Thyroid gland (tissue), 4 donors: ENCODE data around the gene MPZL2. TPM values are rescaled to one million over a fixed set of nuclear protein-coding genes. Genes with fewer than 3 reads are reported as not detected.

Source experiments
- DNase-seq, 2 donors: peaks; one replicate each; pipeline ENCODE4 v3.0.0-alpha.2; 2019
- H3K27ac ChIP-seq, 3 donors: fragments of 200-600 bp; sonication (generic); 1 replicate in 2 of 3; 2 replicates in 1 of 3; pipeline ENCODE4 v1.5.1; 2016 to 2019; ENCODE audit warnings: mild to moderate bottlenecking in 1 of 3, moderate library complexity in 1 of 3
- H3K27me3 ChIP-seq: fragments of 200-600 bp; sonication (generic); one replicate; pipeline ENCODE4 v1.5.1; 2019
- H3K36me3 ChIP-seq, 2 donors: fragments of 200-600 bp; sonication (generic); one replicate each; pipeline ENCODE4 v1.5.1; 2016 to 2019
- H3K4me1 ChIP-seq, 2 donors: fragments of 200-600 bp; sonication (generic); one replicate each; pipeline ENCODE4 v1.5.1; 2017 to 2019
- H3K4me3 ChIP-seq, 3 donors: fragments of 200-600 bp; sonication (generic); replicated peaks in 1 of 3; 1 replicate in 2 of 3; 2 replicates in 1 of 3; pipeline ENCODE4 v1.5.1; 2016; ENCODE audit warnings: mild to moderate bottlenecking in 1 of 3
- H3K9me3 ChIP-seq: fragments of 200-600 bp; sonication (generic); one replicate; pipeline ENCODE4 v1.5.1; 2017
- CTCF ChIP-seq, 6 experiments: fragments of 200-600 bp in 3 of 6; fragments of 450-650 bp in 3 of 6; sonication (generic) in 3 of 6; IDR thresholded peaks; one replicate each; pipeline ENCODE4 v1.5.1; 2016 to 2019; ENCODE audit warnings: antibody characterized with exemption in 6 of 6, mild to moderate bottlenecking in 2 of 6, inconsistent platforms in 1 of 6, moderate library complexity in 1 of 6
- POLR2A ChIP-seq, 2 donors: fragments of 450-650 bp; IDR thresholded peaks; one replicate each; pipeline ENCODE4 v1.6.1; 2017; ENCODE audit warnings: antibody characterized with exemption in 2 of 2, mild to moderate bottlenecking in 2 of 2, moderate library complexity in 1 of 2
- WGBS, 2 donors: methylation state at CpG; one replicate each; pipeline ENCODE4 v1.1.5; 2017; 5-methylcytosine and 5-hydroxymethylcytosine counted together
- intact Hi-C: fragments of 100-400 bp; cut with DNase I; formaldehyde crosslinking; loops from one replicate; pipeline ENCODE4 v1.15.1; 2023
- total RNA-seq, 4 donors: library from RNA; depleted of rRNA; stranded (reverse); fragments of >200 nt; gene quantifications; one replicate each; pipeline ENCODE4 v1.2.3, GENCODE V29; 2016

MPZL2 gene
- total RNA-seq, 4 donors from 2014 or later, result 40.3 to 92.7 (median 76.1) TPM

- intact Hi-C loops, result no loop called here
- peak; percentile 73 to 74 for DNase-seq
- H3K9me3 ChIP-seq, result no peaks in the 10 kb centered on the region
- no peaks in the 10 kb centered on the region for H3K36me3 ChIP-seq
- H3K4me1 ChIP-seq, result peaks cover 24 to 53% of the 10 kb centered on the region in 2 donors
- WGBS, 2 donors, result 43 to 47% methylated on average over 9 of the region's 9 CpGs
- no peak overlapping the region for H3K4me3 ChIP-seq
- no peaks in the 10 kb centered on the region for H3K27me3 ChIP-seq
- H3K27ac ChIP-seq, result peak overlapping the region; percentile 88 to 97 (median 94)
- TF ChIP-seq CTCF (IDR thresholded peaks at IDR 0.05), result no peak
- TF ChIP-seq POLR2A (IDR thresholded peaks at IDR 0.05), result peak in 1 of 2 donors; percentile 44
These were observed 22.9 kb downstream of the MPZL2 start for GRCh38 chr11:118240999-118241763.

- DNase-seq, result no peak
- H3K27me3 ChIP-seq, result no peaks in the 10 kb centered on the region
- TF ChIP-seq POLR2A (IDR thresholded peaks at IDR 0.05) (no peak), CTCF (IDR thresholded peaks at IDR 0.05) (no peak)
- peaks cover 24 to 51% of the 10 kb centered on the region in 2 donors for H3K4me1 ChIP-seq
- no peaks in the 10 kb centered on the region for H3K9me3 ChIP-seq
- peak overlapping the region in 1 of 3 donors; percentile 94 for H3K27ac ChIP-seq
- WGBS, 2 donors, result 85 to 87% methylated on average over 5 of the region's 5 CpGs
- no peak overlapping the region for H3K4me3 ChIP-seq
- intact Hi-C loops, result no loop called here
- H3K36me3 ChIP-seq, result no peaks in the 10 kb centered on the region
These were observed 24.4 kb downstream of the MPZL2 start for GRCh38 chr11:118239509-118240205.

GRCh38 chr11:118238929-118239328 lies 25.2 kb downstream of the MPZL2 start:
- WGBS, 2 donors, result 75 to 81% methylated on average over 1 of the region's 1 CpG
- Histone ChIP-seq H3K27ac (peak overlapping the region; percentile 12 to 94 (median 40)), H3K36me3 (no peaks in the 10 kb centered on the region)

GRCh38 chr11:118238421-118238820 lies 25.7 kb downstream of the MPZL2 start:
- no peaks in the 10 kb centered on the region for H3K36me3 ChIP-seq
- DNase-seq, result no peak
- TF ChIP-seq POLR2A (IDR thresholded peaks at IDR 0.05) (no peak), CTCF (IDR thresholded peaks at IDR 0.05) (no peak)
- H3K27ac ChIP-seq, result peak overlapping the region in 2 of 3 donors; percentile 40 to 94
- no peaks in the 10 kb centered on the region for H3K27me3 ChIP-seq
- intact Hi-C loops, result no loop called here
- no peaks in the 10 kb centered on the region for H3K9me3 ChIP-seq
- H3K4me3 ChIP-seq, result no peak overlapping the region
- H3K4me1 ChIP-seq, result peaks cover 24 to 47% of the 10 kb centered on the region in 2 donors
- WGBS, 2 donors, result 90 to 98% methylated on average over 2 of the region's 2 CpGs

More at GRCh38 chr11:118238929-118239328, 25.2 kb downstream of the MPZL2 start:
- intact Hi-C loops, result no loop called here
- no peak for TF ChIP-seq POLR2A (IDR thresholded peaks at IDR 0.05)
- no peak for TF ChIP-seq CTCF (IDR thresholded peaks at IDR 0.05)
- H3K27me3 ChIP-seq, result no peaks in the 10 kb centered on the region
- peak; percentile 20 to 35 for DNase-seq
- no peak overlapping the region for H3K4me3 ChIP-seq
- no peaks in the 10 kb centered on the region for H3K9me3 ChIP-seq
- peaks cover 24 to 50% of the 10 kb centered on the region in 2 donors for H3K4me1 ChIP-seq

- H3K4me1 ChIP-seq, result peaks cover 7 to 26% of the 10 kb centered on the region in 2 donors
- peaks cover 0 to 4% of the 10 kb centered on the region in 2 donors for H3K36me3 ChIP-seq
- no peaks in the 10 kb centered on the region for H3K27me3 ChIP-seq
- no peak overlapping the region for H3K4me3 ChIP-seq
- intact Hi-C loops, result no loop called here
- no peaks in the 10 kb centered on the region for H3K9me3 ChIP-seq
- 74 to 83% methylated on average over 2 of the region's 2 CpGs for WGBS, 2 donors
- H3K27ac ChIP-seq, result no peak overlapping the region
- TF ChIP-seq CTCF (IDR thresholded peaks at IDR 0.05), result no peak
- TF ChIP-seq POLR2A (IDR thresholded peaks at IDR 0.05), result no peak
- DNase-seq, result no peak
These were observed 27.9 kb downstream of the MPZL2 start for GRCh38 chr11:118236170-118236569.
